K562 (cell line): Measurements from ENCODE around the gene LPIN1. TPM values are rescaled to one million over a fixed set of nuclear protein-coding genes. Genes with fewer than 3 reads are reported as not detected.

ENCODE experiments used
- ARID3A ChIP-seq: IDR thresholded peaks from 2 replicates; pipeline ENCODE4 v1.6.1; 2012; ENCODE audit warnings: low read depth, low read length, improper control_type of control experiment, borderline replicate concordance
- CEBPG ChIP-seq, 3 experiments: fragments of 200-800 bp in 1 of 3; sonication (Bioruptor generic) in 1 of 3; sonication (generic) in 1 of 3; formaldehyde crosslinking in 1 of 3; IDR thresholded peaks in 2 of 3; conservative IDR thresholded peaks in 1 of 3; 2 replicates each; pipeline versions ENCODE4 v1.6.1 to v1.8.0; 2016 to 2022; ENCODE audit warnings: missing compliant biosample characterization in 2 of 3, missing genetic modification characterization in 2 of 3, mild to moderate bottlenecking in 1 of 3, missing genetic modification reagents in 1 of 3
- CTCFL ChIP-seq: IDR thresholded peaks from 2 replicates; pipeline ENCODE4 v1.6.1; 2011; ENCODE audit warnings: borderline replicate concordance, low read depth, mild to moderate bottlenecking, moderate library complexity, low read length; ENCODE audit not compliant: insufficient read depth, poor library complexity, severe bottlenecking
- DPF2 ChIP-seq: fragments of 450-650 bp; IDR thresholded peaks from 2 replicates; pipeline ENCODE4 v1.6.1; 2016
- E2F1 ChIP-seq: sonication (generic); formaldehyde crosslinking; IDR thresholded peaks from 2 replicates; pipeline ENCODE4 v1.8.1; 2023; ENCODE audit warnings: mild to moderate bottlenecking, missing genetic modification reagents, moderate library complexity
- ERF ChIP-seq: fragments of 450-650 bp; formaldehyde crosslinking; IDR thresholded peaks from 2 replicates; pipeline ENCODE4 v1.4.0; 2020; ENCODE audit warnings: mild to moderate bottlenecking, mixed read lengths
- ESRRA ChIP-seq: fragments of 450-650 bp; IDR thresholded peaks from 2 replicates; pipeline ENCODE4 v1.6.1; 2014; ENCODE audit warnings: low read depth, mild to moderate bottlenecking, moderate library complexity, borderline replicate concordance
- GTF2F1 ChIP-seq: IDR thresholded peaks from 2 replicates; pipeline ENCODE4 v1.6.1; 2011; ENCODE audit warnings: low read depth, low read length, improper control_type of control experiment
- HMG20B ChIP-seq: fragments of 250-450 bp; sonication (Bioruptor Pico); IDR thresholded peaks from 2 replicates; pipeline ENCODE4 v1.5.0; 2021; ENCODE audit warnings: mild to moderate bottlenecking
- HMGN3 ChIP-seq: IDR thresholded peaks from 2 replicates; pipeline ENCODE4 v1.6.1; 2011; ENCODE audit warnings: borderline replicate concordance, low read depth, mild to moderate bottlenecking, mixed read lengths, low read length; ENCODE audit not compliant: insufficient read length; ENCODE audit errors: extremely low read depth
- LARP7 ChIP-seq: fragments of 450-650 bp; IDR thresholded peaks from 2 replicates; pipeline ENCODE4 v1.6.1; 2016
- MXD1 ChIP-seq: fragments of 250-450 bp; sonication (Bioruptor Pico); IDR thresholded peaks from 2 replicates; pipeline ENCODE4 v1.8.0; 2021; ENCODE audit warnings: borderline replicate concordance, mild to moderate bottlenecking, moderate library complexity; ENCODE audit not compliant: poor library complexity, severe bottlenecking
- PHB2 ChIP-seq: fragments of 450-650 bp; IDR thresholded peaks from 2 replicates; pipeline ENCODE4 v1.6.1; 2017; ENCODE audit warnings: low read depth
- ZNF282 ChIP-seq: sonication (generic); formaldehyde crosslinking; IDR thresholded peaks from 2 replicates; pipeline ENCODE4 v1.8.1; 2023; ENCODE audit warnings: missing genetic modification reagents
- ZNF75A ChIP-seq: fragments of 450-650 bp; formaldehyde crosslinking; IDR thresholded peaks from 2 replicates; pipeline ENCODE4 v1.4.0; 2020; ENCODE audit warnings: mild to moderate bottlenecking
- polyA plus RNA-seq, 8 experiments: library from polyadenylated mRNA; depleted of rRNA in 4 of 8; stranded (reverse) in 5 of 8; unstranded in 3 of 8; fragments of >200 nt; fragmentation: Nextera tagmentation in 2 of 8; fragmentation: Illumina TruSeq in 1 of 8; extraction: Ambion mirVana in 2 of 8; extraction: Trizol in 1 of 8; gene quantifications; 2 replicates each; pipeline versions ENCODE4 v1.2.1 to v1.2.3, GENCODE V29; 2011 to 2014; ENCODE audit warnings: inconsistent platforms in 1 of 8, missing spikeins in 1 of 8
- total RNA-seq, 7 experiments: library from RNA; depleted of rRNA in 6 of 7; stranded (reverse); fragments of >200 nt in 6 of 7; fragmentation: Illumina TruSeq in 2 of 7; extraction: Trizol in 2 of 7; gene quantifications; 2 replicates each; pipeline versions ENCODE4 v1.2.1 to v1.2.3, GENCODE V29; 2011 to 2021; ENCODE audit warnings: low replicate concordance in 1 of 7
- TF ChIP-seq, protein P1 (sequence below): fragments of 250-450 bp; sonication (Bioruptor Pico); IDR thresholded peaks from 2 replicates; pipeline ENCODE4 v1.8.0; 2022; ENCODE audit warnings: inconsistent platforms
- TF ChIP-seq, protein P2 (sequence below): sonication (generic); formaldehyde crosslinking; IDR thresholded peaks from 2 replicates; pipeline ENCODE4 v1.8.0; 2022; ENCODE audit warnings: mild to moderate bottlenecking, missing genetic modification reagents

LPIN1 gene
- total and polyA plus RNA-seq, 9 of the 15 experiments (the other 6 are each of a cell fraction or from before 2014, with no cell fraction given) = 9.2 to 84.0 (median 27.8) TPM

- no peak for TF ChIP-seq CTCFL
- TF ChIP-seq ZNF75A (CRISPR knock-in tag) = no peak
- no peak for TF ChIP-seq CEBPG (CRISPR knock-in tag; IDR thresholded peaks at IDR 0.05)
- TF ChIP-seq CEBPG (tag; conservative IDR thresholded peaks at IDR 0.05 in 1 of 2, IDR thresholded peaks at IDR 0.05 in 1 of 2) = no peak
- TF ChIP-seq LARP7 = 0 out of 2 replicates have a peak, but pooled peaks have one; percentile 67
- TF ChIP-seq HMGN3 = no peak
- no peak for TF ChIP-seq HMG20B (CRISPR knock-in tag)
- TF ChIP-seq ERF (CRISPR knock-in tag) = no peak
- TF ChIP-seq MXD1 (CRISPR knock-in tag) = no peak
- no peak for TF ChIP-seq ARID3A
- 0 out of 2 replicates have a peak, but pooled peaks have one; percentile 15 for TF ChIP-seq ESRRA
- no peak for TF ChIP-seq PHB2
- TF ChIP-seq ZNF282 (CRISPR knock-in tag) = no peak
- TF ChIP-seq, protein P1, sequence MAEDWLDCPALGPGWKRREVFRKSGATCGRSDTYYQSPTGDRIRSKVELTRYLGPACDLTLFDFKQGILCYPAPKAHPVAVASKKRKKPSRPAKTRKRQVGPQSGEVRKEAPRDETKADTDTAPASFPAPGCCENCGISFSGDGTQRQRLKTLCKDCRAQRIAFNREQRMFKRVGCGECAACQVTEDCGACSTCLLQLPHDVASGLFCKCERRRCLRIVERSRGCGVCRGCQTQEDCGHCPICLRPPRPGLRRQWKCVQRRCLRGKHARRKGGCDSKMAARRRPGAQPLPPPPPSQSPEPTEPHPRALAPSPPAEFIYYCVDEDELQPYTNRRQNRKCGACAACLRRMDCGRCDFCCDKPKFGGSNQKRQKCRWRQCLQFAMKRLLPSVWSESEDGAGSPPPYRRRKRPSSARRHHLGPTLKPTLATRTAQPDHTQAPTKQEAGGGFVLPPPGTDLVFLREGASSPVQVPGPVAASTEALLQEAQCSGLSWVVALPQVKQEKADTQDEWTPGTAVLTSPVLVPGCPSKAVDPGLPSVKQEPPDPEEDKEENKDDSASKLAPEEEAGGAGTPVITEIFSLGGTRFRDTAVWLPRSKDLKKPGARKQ (CRISPR knock-in tag) = peak; percentile 75; the same call in 1 of the 2 replicates
- no peak for TF ChIP-seq GTF2F1
- TF ChIP-seq E2F1 (CRISPR knock-in tag) = no peak
- 0 out of 2 replicates have a peak, but pooled peaks have one; percentile 19 for TF ChIP-seq DPF2
- TF ChIP-seq, protein P2, sequence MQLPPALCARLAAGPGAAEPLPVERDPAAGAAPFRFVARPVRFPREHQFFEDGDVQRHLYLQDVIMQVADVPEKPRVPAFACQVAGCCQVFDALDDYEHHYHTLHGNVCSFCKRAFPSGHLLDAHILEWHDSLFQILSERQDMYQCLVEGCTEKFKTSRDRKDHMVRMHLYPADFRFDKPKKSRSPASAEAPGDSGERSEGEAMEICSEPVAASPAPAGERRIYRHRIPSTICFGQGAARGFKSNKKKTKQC (CRISPR knock-in tag) = no peak
Observed at GRCh38 chr2:11745613-11746375, 638 bp upstream of the LPIN1 start (continued).
